ENCODE results near the gene LRP4. TPM values are rescaled to one million over a fixed set of nuclear protein-coding genes. Genes with fewer than 3 reads are reported as not detected.

LRP4 gene
- total RNA-seq, 1 donor from 2014 or later: 20.3 TPM

DNA sequence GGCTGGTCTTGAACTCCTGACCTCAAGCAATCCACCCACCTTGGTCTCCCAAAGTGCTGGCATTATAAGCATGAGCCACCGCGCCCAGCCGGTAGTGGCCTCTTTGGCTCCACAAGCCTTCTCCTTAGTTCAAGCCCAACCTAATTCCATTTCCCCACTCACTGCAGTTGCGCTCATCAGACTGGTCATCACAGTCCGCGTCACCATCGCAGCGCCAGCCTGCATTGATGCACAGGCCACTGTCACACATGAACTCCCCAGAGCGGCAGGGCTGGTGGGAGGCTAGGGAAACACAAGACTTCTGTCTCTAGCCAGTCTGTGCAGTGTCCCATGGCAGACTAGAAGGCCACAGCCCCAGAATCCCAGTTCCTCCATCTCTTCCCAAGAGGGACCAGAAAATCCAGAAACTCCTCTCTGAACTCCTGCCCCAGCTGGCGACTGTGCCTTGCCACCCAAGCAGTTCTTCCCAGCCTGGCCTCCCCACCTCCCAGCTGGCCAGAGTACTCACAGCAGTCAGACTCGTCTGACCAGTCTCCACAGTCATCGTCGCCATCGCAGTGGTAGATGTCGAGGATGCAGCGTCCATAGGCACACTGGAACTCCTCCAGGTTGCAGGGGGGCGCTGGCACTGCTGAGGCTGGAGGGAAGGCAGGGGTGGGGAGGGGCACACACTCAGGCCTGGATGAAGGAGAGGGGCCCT lies 19.8 kb downstream of the LRP4 start:
- no peak for DNase-seq
- ATAC-seq (ENCODE audit: poor library complexity): no peak
- intact Hi-C loops (cut with DNase I): no loop called here

GRCh38 chr11:46896719-46897406 lies 21.5 kb downstream of the LRP4 start:
- peak; percentile 18 for ATAC-seq (ENCODE audit: poor library complexity)
- intact Hi-C loops (cut with DNase I): no loop called here
- no peak for DNase-seq

DNA sequence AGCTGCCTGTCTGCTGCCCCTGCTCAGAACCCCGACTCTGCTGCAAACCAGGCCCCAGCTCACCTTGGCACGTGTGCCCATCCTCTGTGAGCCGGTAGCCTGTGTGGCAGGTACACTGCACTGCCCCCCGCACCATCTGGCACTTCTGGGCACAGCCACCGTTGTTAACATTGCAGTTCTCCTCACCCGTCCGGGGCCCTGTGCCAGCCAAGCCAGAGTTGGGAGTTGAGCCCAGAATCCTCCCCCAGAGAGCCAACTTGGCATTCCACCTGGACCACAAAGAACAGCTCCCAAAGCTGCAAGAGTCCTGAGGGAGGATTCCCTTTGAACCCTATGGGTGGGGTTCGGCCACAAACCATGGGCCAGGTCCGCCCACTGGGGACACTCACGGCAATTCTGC lies 22.5 kb downstream of the LRP4 start:
- ATAC-seq (ENCODE audit: poor library complexity) (peak; percentile 93), DNase-seq (peak; percentile 85)
- intact Hi-C loops (cut with DNase I): no loop called here

DNA sequence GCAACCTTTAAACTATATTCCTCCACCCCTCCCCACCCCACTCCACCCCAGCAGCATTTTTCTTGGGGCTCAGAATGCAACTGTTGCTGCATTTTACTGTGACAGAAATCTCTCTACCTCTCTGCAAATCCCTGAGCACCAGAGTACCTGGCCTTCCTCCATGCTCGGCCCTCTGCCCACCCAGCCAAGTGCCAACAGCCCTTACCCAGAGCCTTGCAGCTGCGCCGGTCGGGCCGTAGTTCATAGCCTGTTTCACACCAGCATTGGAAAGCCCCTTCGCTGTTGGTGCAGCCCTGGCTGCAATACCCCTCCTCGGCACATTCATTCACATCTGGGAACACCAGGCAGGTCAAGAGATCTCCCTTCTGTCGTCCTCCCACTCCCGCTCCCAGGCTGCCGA lies 23.4 kb downstream of the LRP4 start:
- ATAC-seq (ENCODE audit: poor library complexity) (no peak), DNase-seq (no peak)
- intact Hi-C loops (cut with DNase I): no loop called here

DNA sequence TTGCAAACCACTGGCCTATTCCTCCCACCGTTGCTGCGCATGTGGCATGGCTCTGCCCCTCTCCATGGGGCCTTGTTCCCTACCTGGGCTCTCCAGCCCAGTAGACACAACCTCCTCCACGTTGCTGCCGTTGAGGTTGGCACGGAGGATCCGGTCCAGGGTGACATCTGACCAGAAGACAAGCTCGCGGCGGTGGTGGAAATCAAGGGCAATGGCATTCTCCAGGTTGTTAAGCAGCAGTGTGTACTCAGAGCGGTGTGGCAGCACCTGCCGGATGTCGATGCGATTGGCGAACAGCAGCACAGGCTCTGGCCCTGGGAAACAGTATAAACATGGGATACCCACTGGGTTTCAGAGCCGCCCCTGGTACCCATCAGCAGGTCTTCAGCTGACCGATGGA lies 23.8 kb downstream of the LRP4 start:
- intact Hi-C loops (cut with DNase I): no loop called here
- no peak for ATAC-seq (ENCODE audit: poor library complexity)
- DNase-seq: no peak

DNA sequence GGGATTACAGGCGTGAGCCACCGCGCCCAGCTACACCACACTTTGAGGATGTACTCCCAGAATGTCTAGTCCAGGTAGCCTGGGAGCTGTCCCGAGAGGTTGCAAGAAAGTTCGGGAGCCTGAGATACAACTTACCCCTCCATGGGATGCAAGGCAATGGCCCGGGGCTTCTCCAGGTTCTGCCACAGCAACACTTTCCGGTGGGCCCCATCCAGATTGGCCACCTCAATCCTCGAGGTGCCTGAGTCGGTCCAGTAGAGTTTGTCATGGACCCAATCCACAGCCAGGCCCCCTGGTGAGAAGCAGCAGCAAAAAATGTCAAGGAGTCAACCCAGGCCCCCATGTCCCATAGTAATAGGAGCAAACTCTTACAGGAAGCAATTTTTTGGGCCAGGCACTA lies 25.5 kb downstream of the LRP4 start:
- intact Hi-C loops (cut with DNase I): no loop called here
- ATAC-seq (ENCODE audit: poor library complexity) (no peak), DNase-seq (no peak)

- ATAC-seq (ENCODE audit: poor library complexity): no peak
- intact Hi-C loops (cut with DNase I): no loop called here
- DNase-seq: no peak
Measured at GRCh38 chr11:46892109-46892508, 26.2 kb downstream of the LRP4 start.

DNA sequence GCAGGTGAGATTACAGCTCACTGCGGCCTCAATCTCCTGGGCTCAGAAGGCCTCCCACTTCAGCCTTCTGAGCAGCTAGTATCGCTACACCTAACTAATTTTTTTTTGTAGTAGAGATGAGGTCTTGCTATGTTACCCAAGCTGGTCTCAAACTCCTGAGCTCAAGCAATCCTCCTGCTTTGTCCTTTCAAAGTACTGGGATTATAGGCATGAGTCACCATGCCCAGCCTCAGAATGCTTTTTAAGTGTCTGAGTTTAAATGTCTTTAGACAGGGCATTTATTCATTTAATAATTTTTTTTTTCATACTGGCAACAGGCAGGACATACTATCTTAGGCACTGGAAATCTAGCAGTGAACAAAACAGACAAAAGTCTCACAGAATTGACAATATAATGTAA lies 27.7 kb downstream of the LRP4 start:
- intact Hi-C loops (cut with DNase I): no loop called here
- DNase-seq (no peak), ATAC-seq (ENCODE audit: poor library complexity) (no peak)

- ATAC-seq (ENCODE audit: poor library complexity) (peak; percentile 88), DNase-seq (no peak)
- intact Hi-C loops (cut with DNase I): loop anchor here (2.0 kb wide), 1 partner anchor 263 kb away; no protein-coding TSS in a partner anchor
Measured at GRCh38 chr11:46889689-46890475, 28.5 kb downstream of the LRP4 start.

DNA sequence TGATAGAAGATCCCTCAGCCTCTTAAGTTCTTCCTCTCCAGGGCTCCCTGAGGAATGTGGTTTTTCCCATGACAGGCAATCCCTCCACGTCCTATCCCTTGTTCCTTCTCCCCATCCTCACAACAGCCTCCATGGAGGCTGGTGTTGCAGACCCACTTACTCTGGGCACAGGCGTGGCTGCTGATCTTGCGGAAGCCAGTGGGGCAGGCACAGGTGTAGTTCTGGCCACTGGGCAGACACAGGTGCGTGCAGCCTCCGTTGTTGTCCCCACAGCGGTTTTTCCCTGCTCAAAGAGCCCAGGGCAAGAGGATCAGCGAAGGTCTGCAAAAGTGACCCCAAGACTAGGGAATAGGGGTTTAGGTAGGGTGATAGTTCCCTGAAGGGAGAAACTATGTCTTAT lies 29.1 kb downstream of the LRP4 start:
- ATAC-seq (ENCODE audit: poor library complexity): no peak
- DNase-seq: no peak
- intact Hi-C loops (cut with DNase I): loop anchor here (2.0 kb wide), 1 partner anchor 264 kb away; no protein-coding TSS in a partner anchor

GRCh38 chr11:46888636-46889035 lies 29.7 kb downstream of the LRP4 start:
- intact Hi-C loops (cut with DNase I): loop anchor here (2.0 kb wide), 1 partner anchor 264 kb away; no protein-coding TSS in a partner anchor
- no peak for DNase-seq
- ATAC-seq (ENCODE audit: poor library complexity): no peak

GRCh38 chr11:46886211-46886610 lies 32.1 kb downstream of the LRP4 start:
- ATAC-seq (ENCODE audit: poor library complexity) (no peak), DNase-seq (no peak)
- intact Hi-C loops (cut with DNase I): no loop called here

GRCh38 chr11:46879056-46879585 lies 39.2 kb downstream of the LRP4 start:
- ATAC-seq (ENCODE audit: poor library complexity): no peak
- intact Hi-C loops (cut with DNase I): no loop called here
- no peak for DNase-seq

DNA sequence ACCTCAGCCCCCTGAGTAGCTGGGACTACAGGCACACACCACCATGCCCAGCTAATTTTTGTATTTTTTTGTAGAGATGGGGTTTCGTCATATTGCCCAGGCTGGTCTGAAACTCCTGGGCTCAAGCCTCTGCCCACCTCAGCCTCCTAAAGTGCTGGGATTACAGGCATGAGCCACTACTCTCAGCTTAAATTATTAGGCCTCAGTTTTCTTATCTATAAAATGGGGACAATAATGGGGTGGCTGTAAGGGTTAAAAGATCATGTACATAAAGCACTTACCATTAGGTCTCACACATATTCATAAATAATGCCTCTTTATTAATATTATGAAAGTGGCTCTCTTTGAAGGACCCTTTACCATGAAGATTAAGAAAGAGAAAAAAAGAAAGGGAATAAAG lies 40.8 kb downstream of the LRP4 start:
- intact Hi-C loops (cut with DNase I): no loop called here
- no peak for ATAC-seq (ENCODE audit: poor library complexity)
- DNase-seq: no peak

- no peak for DNase-seq
- intact Hi-C loops (cut with DNase I): no loop called here
- ATAC-seq (ENCODE audit: poor library complexity): no peak
Measured at GRCh38 chr11:46876471-46876870, 41.9 kb downstream of the LRP4 start.

DNA sequence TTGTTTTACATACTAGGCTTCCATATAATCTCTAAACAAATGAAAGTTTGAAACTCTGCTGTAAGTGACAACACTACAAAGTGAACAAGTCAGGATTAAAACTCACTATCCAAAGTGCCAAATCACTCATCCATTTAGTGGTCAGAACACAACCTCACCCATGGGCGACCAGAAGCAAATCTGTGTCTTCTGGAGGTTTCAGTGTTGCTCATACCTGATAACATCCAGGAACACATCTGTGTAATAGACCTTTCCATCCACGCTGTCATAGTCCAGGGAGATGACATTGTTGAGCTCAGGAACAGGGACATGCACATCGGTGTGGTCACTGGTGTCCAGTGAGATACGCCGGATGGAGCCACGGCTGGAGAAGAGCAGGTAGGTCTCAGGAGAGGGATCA lies 43.8 kb downstream of the LRP4 start:
- DNase-seq: no peak
- ATAC-seq (ENCODE audit: poor library complexity): no peak
- intact Hi-C loops (cut with DNase I): no loop called here

DNA sequence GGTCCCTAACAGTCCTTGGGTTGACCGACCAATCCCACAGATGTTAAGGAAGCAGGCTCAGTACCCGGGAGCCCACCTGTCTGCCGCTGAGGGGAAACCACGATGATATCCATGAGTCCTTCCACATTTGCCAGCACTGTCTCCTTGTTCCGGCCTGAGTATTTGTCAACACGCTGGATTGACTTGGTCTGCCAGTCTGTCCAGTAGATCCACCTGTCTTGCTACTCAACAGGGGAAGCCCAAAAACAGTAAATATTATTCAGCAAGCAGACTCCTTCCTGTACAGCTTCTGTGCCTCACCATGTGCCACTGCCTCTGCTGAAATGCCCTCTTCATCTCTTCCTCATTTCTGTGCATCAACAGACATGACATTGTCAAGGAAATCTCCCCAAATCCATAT lies 49.4 kb downstream of the LRP4 start:
- DNase-seq (no peak), ATAC-seq (ENCODE audit: poor library complexity) (no peak)
- intact Hi-C loops (cut with DNase I): no loop called here

DNA sequence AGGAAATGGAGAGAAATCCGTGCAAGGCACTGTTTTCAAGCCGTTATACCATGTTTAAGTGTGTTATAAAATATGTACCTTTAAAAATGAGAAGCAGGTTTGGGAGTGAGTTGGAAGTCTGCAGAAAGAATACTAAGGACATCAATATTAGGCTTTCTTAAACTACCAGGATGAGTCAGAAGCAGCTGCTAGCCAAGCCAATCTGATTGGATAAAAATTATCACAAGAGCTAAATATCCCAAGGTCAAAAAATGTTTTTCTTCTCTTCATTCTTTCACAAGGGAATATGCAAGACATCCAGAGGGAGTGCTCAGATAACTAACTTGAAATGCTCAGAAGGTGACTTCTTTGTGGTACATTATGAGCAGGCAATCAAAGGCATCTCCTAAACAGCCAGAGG lies 53.0 kb downstream of the LRP4 start:
- DNase-seq (no peak), ATAC-seq (ENCODE audit: poor library complexity) (no peak)
- intact Hi-C loops (cut with DNase I): no loop called here

GRCh38 chr11:46860218-46860617 lies 58.1 kb downstream of the LRP4 start:
- no peak for ATAC-seq (ENCODE audit: poor library complexity)
- DNase-seq: no peak
- intact Hi-C loops (cut with DNase I): no loop called here

Data from Right ventricle myocardium superior (tissue), 1 donor.